Kidney (tissue), 14 donors: ENCODE measurements around the gene FMN2. TPM values are rescaled to one million over a fixed set of nuclear protein-coding genes. Genes with fewer than 3 reads are reported as not detected.
A peak's percentile ranks its signal among the peaks of the same experiment; 100 is the strongest.

Experiments used
- DNase-seq, 5 donors: peaks; one replicate each; pipeline ENCODE4 v3.0.0-alpha.2; 2013 to 2020
- FAIRE-seq: peaks from 2 replicates; lab custom pipeline; 2012; peaks lifted over from hg19 to GRCh38; lab: Jason Lieb, UNC
- H3K27ac ChIP-seq, 2 donors: one replicate each; pipeline ENCODE4 v1.7.0; 2013; ENCODE audit warnings: low read depth in 2 of 2, low read length in 2 of 2, inconsistent platforms in 1 of 2
- H3K27me3 ChIP-seq: one replicate; pipeline ENCODE4 v1.7.1; 2013; ENCODE audit warnings: low read length, inconsistent platforms; ENCODE audit not compliant: control insufficient read depth, insufficient read depth
- H3K36me3 ChIP-seq, 3 donors: one replicate each; pipeline versions ENCODE4 v1.7.0 to v1.7.1; 2013; ENCODE audit warnings: low read length in 3 of 3, control low read depth in 1 of 3, inconsistent platforms in 1 of 3; ENCODE audit not compliant: insufficient read depth in 3 of 3, control insufficient read depth in 2 of 3
- H3K4me1 ChIP-seq, 3 donors: one replicate each; pipeline versions ENCODE4 v1.7.0 to v1.7.1; 2013; ENCODE audit warnings: low read length in 3 of 3, inconsistent platforms in 1 of 3, low read depth in 1 of 3; ENCODE audit not compliant: control insufficient read depth in 2 of 3, insufficient read depth in 2 of 3
- H3K4me3 ChIP-seq, 3 donors: one replicate each; pipeline versions ENCODE4 v1.7.0 to v1.8.1; 2013; ENCODE audit warnings: low read length in 3 of 3, control low read depth in 1 of 3, inconsistent platforms in 1 of 3
- H3K9ac ChIP-seq, 3 donors: one replicate each; pipeline versions ENCODE4 v1.7.0 to v1.7.1; 2013; ENCODE audit warnings: low read length in 3 of 3, control low read depth in 1 of 3, inconsistent platforms in 1 of 3
- H3K9me3 ChIP-seq, 3 donors: one replicate each; pipeline versions ENCODE4 v1.7.0 to v1.7.1; 2013; ENCODE audit warnings: low read length in 3 of 3, control low read depth in 1 of 3, inconsistent platforms in 1 of 3; ENCODE audit not compliant: control insufficient read depth in 2 of 3, insufficient read depth in 1 of 3
- CTCF ChIP-seq: IDR thresholded peaks from 3 replicates; pipeline ENCODE4 v1.5.1; 2012; ENCODE audit warnings: mild to moderate bottlenecking, moderate library complexity, borderline replicate concordance; ENCODE audit not compliant: insufficient read depth; ENCODE audit errors: extremely low read depth
- intact Hi-C: fragments of 100-400 bp; cut with DNase I; formaldehyde crosslinking; loops from one replicate; pipeline ENCODE4 v1.11.1; 2022
- polyA plus RNA-seq: library from polyadenylated mRNA; stranded (reverse); fragments of 350-450 nt; fragmentation: Illumina TruSeq; extraction: RNeasy Lipid Tissue Mini Kit (QIAGEN cat#74804); gene quantifications from one replicate; pipeline ENCODE4 v1.2.3, GENCODE V29; 2014; ENCODE audit warnings: low read depth, low replicate concordance; ENCODE audit not compliant: insufficient read depth
- total RNA-seq: library from RNA; stranded (reverse); fragmentation: NEBNext Ultra II Directional; extraction: Animal tissue kit (Norgen Biotek cat#: 25700); gene quantifications from one replicate; pipeline ENCODE4 v1.2.1, GENCODE V29; 2021
- donor health status: control.
- donor health status: control.
- donor health status: control.
- donor health status: control.
- donor health status: control.
- donor health status: DM: yes; HTN: yes; CAD: no.
- donor health status: Normal renal cell carcinoma (clear cell type).

Gene FMN2
- total and polyA plus RNA-seq, 2 donors from 2014 or later, result 0.06 to 3.4 TPM

GRCh38 chr1:240254006-240254405 lies 162.3 kb downstream of the FMN2 start:
- DNase-seq, result no peak
- H3K27ac ChIP-seq, result no peak overlapping the region
- no peaks in the 10 kb centered on the region for H3K27me3 ChIP-seq
- H3K9ac ChIP-seq, result no peak overlapping the region
- no peaks in the 10 kb centered on the region for H3K36me3 ChIP-seq
- TF ChIP-seq CTCF, result no peak
- intact Hi-C loops, result no loop called here
- peaks cover 0 to 5% (median 2%) of the 10 kb centered on the region in 3 donors for H3K9me3 ChIP-seq
- H3K4me1 ChIP-seq, result no peaks in the 10 kb centered on the region
- no peak for FAIRE-seq
- no peak overlapping the region for H3K4me3 ChIP-seq

DNA sequence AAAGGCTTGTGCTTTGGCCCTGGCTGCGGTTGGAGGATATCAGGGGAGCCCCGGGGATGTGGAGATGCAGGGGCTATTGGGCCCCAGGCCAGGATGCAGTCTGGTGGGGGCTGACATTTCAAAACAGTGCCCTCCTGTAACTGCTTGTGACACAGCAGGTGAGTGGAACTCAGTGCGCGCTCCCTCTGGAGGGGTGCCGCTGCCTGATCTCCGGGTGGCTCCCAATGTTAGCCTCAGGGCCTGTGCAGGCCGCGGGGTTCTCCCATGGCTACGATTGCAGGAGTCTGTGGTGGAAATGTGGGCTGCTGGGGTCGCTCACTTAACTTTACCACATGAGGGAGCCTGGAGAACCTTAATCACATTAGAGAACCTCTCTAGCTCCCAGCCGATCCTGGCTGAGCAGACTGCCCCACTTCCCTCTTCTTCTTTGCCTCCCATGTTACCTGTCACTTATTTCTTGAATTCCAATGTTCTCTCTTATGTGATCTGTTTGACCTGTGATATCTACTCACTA lies 163.2 kb downstream of the FMN2 start:
- Histone ChIP-seq H3K4me3 (no peak overlapping the region), H3K9me3 (peaks cover 0 to 5% (median 2%) of the 10 kb centered on the region in 3 donors), H3K4me1 (no peaks in the 10 kb centered on the region), H3K27ac (no peak overlapping the region), H3K27me3 (no peaks in the 10 kb centered on the region), H3K9ac (no peak overlapping the region), H3K36me3 (no peaks in the 10 kb centered on the region)
- intact Hi-C loops, result no loop called here
- TF ChIP-seq CTCF, result no peak
- FAIRE-seq (no peak), DNase-seq (peak in 1 of 5 donors; percentile 63)

DNA sequence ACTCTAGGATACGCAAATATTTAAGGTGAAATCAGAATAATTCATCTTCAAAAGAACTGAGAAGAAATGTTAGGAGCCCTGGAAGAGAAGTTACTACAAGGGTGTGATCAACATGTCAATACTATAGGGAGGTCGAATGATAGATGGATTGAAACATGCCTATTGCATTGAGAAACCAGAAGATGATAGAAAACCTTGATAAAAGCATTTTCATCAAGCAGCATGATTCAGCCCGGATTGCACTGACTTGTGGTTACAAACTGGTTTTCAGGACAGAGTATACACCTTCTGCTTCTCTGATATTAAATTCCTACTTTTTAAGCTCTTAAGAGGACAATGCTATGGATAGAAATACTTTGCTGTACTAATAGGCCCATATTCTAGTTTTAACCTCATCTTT lies 164.2 kb downstream of the FMN2 start:
- no peak for TF ChIP-seq CTCF
- intact Hi-C loops, result no loop called here
- no peaks in the 10 kb centered on the region for H3K4me1 ChIP-seq
- no peak overlapping the region for H3K9ac ChIP-seq
- no peaks in the 10 kb centered on the region for H3K27me3 ChIP-seq
- H3K4me3 ChIP-seq, result no peak overlapping the region
- no peak overlapping the region for H3K27ac ChIP-seq
- FAIRE-seq (no peak), DNase-seq (no peak)
- no peaks in the 10 kb centered on the region for H3K36me3 ChIP-seq
- peaks cover 0 to 5% (median 2%) of the 10 kb centered on the region in 3 donors for H3K9me3 ChIP-seq
